ENCODE measurements around the gene SHKBP1.

DNA sequence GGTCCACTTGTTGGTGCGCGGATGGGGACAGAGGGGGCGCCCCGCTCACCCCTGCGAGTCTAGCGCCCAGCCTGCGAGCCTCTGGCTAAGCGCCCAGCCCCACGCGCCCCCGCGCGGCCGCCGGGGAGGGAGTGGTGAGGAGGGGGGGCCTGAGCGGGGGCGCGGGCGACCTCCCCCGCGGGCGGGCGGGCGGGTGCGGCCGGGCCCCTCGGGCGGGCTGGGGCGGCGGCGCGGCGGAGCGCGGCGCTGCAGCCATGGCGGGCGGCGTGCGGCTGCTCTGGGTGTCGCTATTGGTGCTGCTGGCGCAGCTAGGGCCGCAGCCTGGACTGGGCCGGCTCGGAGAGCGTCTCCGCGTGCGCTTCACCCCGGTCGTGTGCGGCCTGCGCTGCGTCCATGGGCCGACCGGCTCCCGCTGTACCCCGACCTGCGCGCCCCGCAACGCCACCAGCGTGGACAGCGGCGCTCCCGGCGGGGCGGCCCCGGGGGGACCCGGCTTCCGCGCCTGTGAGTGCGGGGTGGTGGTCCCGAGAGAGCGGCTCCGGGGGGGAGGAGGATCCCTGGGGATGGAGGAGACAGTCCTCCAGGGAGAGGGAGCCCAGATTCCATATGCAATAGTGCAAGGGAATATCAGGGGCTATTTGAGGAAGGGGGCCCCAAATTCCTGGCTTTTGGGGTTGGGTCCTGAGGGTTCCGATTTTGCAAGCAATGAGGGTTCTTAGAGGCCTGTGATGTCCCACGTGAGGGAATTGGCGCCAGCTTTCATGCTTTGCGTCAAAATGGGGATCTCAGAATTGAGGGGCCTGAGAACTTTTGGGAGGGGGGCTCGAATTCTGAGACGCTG lies 24.7 kb downstream of the SHKBP1 start, which contains the start of gene LTBP4:
- TF ChIP-seq POLR2AphosphoS5 (IDR thresholded peaks at IDR 0.05; ENCODE audit: low read depth, low read length) (no peak), EZH2 (IDR thresholded peaks at IDR 0.05; ENCODE audit: low read depth, low read length, severe bottlenecking) (peak; percentile 43), RAD21 (IDR thresholded peaks at IDR 0.05 in 1 of 2, conservative IDR thresholded peaks at IDR 0.05 in 1 of 2; ENCODE audit: low read depth in 2 of 2, low read length in 2 of 2) (no peak), SRF (IDR thresholded peaks at IDR 0.05; ENCODE audit: low read depth, low read length) (no peak), YY1 (IDR thresholded peaks at IDR 0.05; ENCODE audit: low read depth, low read length) (peak; percentile 12; the same call in 1 of the 2 replicates), POLR2A (IDR thresholded peaks at IDR 0.05; ENCODE audit: control extremely low read depth in 1 of 2, low read depth in 2 of 2, low read length in 2 of 2) (no peak), EGR1 (IDR thresholded peaks at IDR 0.05; ENCODE audit: borderline replicate concordance, low read depth, low read length) (no peak), CTBP2 (IDR thresholded peaks at IDR 0.05; ENCODE audit: borderline replicate concordance, insufficient read depth, insufficient read length, low read length) (no peak), RNF2 (IDR thresholded peaks at IDR 0.05; ENCODE audit: borderline replicate concordance, low read depth, low read length, missing control alignments, poor library complexity, severe bottlenecking) (no peak), FOSL1 (IDR thresholded peaks at IDR 0.05; ENCODE audit: insufficient read depth, low read depth, low read length) (no peak), CHD1 (IDR thresholded peaks at IDR 0.05; ENCODE audit: low read depth, low read length) (no peak), TAF1 (IDR thresholded peaks at IDR 0.05; ENCODE audit: low read depth, low read length) (no peak)
- TF ChIP-seq, protein P1, sequence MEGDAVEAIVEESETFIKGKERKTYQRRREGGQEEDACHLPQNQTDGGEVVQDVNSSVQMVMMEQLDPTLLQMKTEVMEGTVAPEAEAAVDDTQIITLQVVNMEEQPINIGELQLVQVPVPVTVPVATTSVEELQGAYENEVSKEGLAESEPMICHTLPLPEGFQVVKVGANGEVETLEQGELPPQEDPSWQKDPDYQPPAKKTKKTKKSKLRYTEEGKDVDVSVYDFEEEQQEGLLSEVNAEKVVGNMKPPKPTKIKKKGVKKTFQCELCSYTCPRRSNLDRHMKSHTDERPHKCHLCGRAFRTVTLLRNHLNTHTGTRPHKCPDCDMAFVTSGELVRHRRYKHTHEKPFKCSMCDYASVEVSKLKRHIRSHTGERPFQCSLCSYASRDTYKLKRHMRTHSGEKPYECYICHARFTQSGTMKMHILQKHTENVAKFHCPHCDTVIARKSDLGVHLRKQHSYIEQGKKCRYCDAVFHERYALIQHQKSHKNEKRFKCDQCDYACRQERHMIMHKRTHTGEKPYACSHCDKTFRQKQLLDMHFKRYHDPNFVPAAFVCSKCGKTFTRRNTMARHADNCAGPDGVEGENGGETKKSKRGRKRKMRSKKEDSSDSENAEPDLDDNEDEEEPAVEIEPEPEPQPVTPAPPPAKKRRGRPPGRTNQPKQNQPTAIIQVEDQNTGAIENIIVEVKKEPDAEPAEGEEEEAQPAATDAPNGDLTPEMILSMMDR (IDR thresholded peaks at IDR 0.05; ENCODE audit: control extremely low read depth in 1 of 3, insufficient read depth in 1 of 3, low read depth in 1 of 3, low read length in 3 of 3), result peak in 2 of 3 experiments; percentile 29 to 47; a peak in 3 of 4 replicates
